ENCODE measurements around the gene ZNF254.
"Not testable (repeated sequence)": the region's sequence is repeated elsewhere in the genome, so short reads cannot be mapped to it uniquely, and the experiment has no call there.

The ZNF254 gene

GRCh38 chr19:24086974-24087595 lies at the start of gene ZNF254:
ZNF254 (plus strand) TSS chr19:24087187; CDS start chr19:24087308, 121 bp downstream.
- peak; percentile 95 for DNase-seq

- DNase-seq: no peak
Measured at GRCh38 chr19:24040621-24041020, 46.4 kb upstream of the ZNF254 start.

DNA sequence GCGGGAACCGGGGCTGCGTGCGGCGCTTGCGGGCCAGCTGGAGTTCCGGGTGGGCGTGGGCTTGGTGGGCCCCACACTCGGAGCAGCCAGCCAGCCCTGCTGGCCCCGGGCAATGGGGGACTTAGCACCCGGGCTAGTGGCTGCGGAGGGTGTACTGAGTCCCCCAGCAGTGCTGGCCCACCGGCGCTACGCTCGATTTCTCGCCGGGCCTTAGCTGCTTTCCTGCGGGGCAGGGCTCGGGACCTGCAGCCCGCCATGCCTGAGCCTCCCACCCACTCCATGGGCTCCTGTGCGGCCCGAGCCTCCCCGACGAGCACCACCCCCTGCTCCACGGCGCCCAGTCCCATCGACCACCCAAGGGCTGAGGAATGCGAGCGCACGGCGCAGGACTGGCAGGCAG lies 45.7 kb upstream of the ZNF254 start:
- not testable (repeated sequence) for DNase-seq

- no peak for DNase-seq
Measured at GRCh38 chr19:24046550-24046949, 40.4 kb upstream of the ZNF254 start.

DNA sequence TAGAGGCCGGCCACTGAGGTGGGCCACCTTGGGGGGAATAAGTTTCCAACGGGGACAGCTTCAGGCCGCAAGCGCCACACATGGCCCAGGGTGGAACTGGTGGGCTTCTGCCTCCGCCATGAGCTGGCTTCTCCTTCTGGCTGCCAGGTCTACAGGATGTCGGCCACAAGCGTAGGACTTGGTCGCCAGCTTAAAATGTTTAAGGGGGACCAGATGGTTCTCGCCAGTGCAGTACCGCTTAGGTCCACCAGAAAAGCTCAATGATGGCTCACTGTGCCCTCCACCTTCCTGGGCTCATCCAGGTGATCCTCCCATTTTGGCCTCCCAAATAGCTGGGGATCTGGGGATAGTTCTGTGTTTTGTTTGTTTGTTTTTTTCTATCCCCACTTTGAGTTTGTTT lies 38.7 kb upstream of the ZNF254 start:
- no peak for DNase-seq

GRCh38 chr19:24049537-24049936 lies 37.5 kb upstream of the ZNF254 start:
- no peak for DNase-seq

- no peak for DNase-seq
Measured at GRCh38 chr19:24051516-24051915, 35.5 kb upstream of the ZNF254 start.

GRCh38 chr19:24052811-24053210 lies 34.2 kb upstream of the ZNF254 start:
- no peak for DNase-seq

- no peak for DNase-seq
Measured at GRCh38 chr19:24053601-24054000, 33.4 kb upstream of the ZNF254 start.

DNA sequence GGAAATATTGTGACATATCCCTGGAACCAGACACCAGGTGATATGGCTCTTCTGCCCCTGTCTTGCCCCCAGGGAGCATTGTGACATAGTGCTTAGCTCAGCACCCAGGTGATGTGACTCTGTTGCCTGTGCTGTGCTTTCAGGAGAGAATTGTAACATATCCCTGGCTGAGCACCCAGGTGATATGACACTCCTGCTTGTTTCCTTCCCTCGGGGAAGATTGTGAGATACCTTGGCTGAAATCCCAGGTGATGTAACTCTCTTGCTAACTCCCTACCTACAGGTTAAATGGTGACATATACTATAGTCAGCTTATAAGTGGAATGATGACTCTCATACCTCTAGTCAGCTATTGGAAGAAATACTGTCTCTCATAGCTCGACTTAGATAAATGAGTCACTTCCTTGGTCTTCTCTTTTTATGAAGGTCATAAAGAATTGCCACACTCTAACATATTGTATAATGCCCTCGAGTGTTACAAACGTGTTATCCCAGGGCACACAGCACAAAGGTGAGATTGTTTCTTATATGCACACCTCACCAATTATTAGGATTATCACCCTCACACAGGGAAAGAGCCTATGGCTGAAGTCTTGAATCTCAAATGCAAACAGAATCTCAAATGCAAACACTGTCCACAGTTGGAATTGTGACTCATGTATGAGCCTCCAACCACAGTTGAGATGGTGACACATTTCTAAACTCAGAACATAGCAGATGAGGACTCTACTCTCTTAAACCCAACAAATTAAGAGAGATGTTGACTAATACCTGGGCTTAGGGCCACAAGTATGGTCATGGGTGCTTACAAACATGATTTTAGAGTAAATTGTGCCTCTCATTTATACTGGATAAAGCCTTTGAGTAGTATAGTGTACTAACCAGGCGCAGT lies 32.7 kb upstream of the ZNF254 start:
- no peak for DNase-seq

- DNase-seq: no peak
Measured at GRCh38 chr19:24055548-24055947, 31.4 kb upstream of the ZNF254 start.

- DNase-seq: no peak
Measured at GRCh38 chr19:24057144-24057543, 29.8 kb upstream of the ZNF254 start.

- no peak for DNase-seq
Measured at GRCh38 chr19:24059563-24060295, 27.3 kb upstream of the ZNF254 start.

DNA sequence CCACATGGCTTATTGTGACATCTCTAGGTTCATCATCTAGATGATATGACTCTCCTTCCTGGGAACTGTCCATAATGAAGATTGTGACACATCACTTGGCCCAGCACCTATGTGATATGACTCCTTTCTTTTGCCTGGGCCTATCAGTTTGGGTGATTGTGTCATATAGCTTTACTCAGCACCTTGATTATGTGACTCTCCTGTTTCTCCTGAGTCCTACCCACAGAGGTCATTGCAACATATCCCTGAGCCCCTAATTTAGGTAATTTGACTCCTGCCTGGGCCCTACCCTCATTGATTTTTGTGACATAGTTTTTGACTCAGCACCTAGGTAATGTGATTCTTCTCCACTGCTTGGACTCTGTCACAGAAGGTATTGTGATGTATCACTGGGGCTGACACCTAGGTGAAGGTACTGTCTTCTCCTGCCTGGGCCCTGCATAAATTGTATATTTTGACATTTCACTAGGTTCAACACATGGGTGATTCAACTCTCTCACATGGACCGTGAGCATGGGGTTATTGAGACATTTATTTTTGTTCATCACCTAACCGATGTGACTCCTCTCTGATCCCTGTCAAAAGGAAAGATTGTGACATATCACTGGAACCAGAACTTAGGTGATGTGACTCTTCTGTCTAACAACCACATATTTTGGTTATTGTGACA lies 26.2 kb upstream of the ZNF254 start:
- no peak for DNase-seq

DNA sequence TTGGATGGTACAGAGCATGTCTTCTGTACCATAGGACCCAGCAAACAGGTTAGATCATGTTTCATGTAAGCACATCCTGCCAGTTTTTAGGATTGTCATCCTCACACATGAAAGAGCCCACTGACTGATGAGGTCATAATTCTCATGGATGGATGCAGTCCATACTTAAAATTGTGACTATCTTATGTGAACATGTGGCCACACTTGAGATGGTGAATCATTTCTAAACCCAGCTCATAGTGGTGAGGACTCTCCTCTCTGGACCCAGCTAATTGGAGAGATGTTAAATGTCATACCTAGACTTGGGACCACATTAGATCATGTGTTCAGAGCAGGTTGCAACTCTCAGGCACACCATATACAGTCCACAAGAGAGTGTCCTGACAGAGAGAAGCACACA lies 24.8 kb upstream of the ZNF254 start:
- DNase-seq: no peak

- no peak for DNase-seq
Measured at GRCh38 chr19:24063295-24063694, 23.7 kb upstream of the ZNF254 start.

DNA sequence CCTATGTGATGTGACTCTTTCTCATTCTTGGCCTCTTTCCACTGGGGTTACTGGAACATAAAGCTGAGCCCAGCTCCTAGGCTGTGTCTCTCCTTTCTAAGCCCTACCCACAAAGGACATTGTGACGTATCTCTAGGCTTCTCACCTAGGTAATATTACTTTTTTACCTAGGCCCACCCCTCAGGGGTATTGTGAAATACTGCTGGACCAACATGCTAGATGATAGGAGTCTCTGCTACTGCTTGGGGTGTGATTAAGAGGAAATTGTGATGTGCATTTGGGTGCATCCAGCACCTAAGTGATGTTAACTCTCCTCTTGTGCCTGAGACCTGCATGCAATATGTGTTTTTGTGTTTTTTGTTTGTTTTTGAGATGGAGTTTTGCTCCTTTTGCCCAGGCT lies 22.8 kb upstream of the ZNF254 start:
- DNase-seq: no peak

- DNase-seq: no peak
Measured at GRCh38 chr19:24065243-24065642, 21.7 kb upstream of the ZNF254 start.

DNA sequence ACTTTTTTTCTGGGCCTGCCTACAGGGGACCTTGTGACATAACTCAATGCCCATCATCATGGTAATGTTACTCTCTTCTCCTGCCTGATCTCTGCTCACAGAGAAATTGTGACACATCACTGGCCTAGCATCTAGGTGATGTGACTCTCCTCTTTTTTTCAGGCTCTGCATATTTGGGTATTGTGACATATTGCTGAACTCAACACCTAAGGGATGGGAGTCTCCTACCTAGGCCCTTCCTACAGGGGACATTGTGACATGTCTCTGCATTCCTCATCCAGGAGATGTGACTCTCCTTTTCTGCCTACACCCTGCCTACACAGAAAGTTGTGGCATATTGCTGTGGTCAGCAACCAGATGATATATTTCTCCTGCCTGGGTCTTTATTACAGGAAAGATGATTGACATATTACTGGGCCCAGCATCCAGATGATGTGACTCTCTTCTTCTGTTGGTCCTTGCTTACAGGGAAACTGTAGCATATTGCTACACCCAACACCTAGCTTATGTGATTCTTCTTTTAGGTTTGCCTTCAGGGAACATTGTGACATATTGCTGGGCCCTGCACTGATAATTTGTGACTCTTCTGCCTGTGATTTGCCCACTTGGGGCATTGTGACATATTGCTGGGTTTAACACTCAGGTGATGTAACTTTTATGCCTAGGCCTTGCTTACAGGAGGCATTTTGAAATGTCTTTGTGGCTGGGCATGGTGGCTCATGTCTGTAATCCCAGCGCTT lies 21.0 kb upstream of the ZNF254 start:
- no peak for DNase-seq

DNA sequence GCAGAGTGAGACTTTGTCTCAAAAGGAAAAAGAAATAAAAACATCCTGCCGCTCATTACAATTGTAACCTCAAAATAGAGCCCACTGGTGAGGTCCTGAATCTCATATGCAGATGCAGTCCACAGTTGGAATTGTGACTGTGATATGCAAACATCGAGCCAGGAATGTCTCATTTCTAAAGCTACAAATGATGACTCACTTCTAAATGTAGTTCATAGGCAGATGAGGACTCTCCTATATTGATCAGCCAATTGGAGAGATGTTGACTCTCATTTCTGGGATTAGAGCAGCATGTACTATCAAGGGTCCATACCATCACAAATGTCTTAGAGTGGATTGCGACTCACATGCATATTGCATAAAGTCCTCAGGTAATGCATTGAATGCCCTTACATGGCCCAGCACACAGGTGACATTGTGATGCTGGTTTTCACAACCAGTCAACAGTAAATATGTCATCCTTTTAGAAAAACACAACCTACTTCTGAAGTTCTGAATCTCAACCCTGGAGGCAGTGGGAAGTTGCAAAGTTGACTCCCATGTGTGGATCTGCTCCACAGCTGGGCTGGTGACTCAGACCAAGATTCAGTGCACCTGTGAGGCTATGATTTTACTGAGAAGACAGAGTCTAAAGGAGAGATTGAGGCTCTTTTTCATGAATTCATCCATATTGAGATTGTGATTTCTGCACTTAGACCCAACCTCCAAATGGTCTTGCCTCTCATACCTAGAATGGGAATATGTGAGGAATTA lies 16.9 kb upstream of the ZNF254 start:
- no peak for DNase-seq

GRCh38 chr19:24071078-24071477 lies 15.9 kb upstream of the ZNF254 start:
- no peak for DNase-seq

DNA sequence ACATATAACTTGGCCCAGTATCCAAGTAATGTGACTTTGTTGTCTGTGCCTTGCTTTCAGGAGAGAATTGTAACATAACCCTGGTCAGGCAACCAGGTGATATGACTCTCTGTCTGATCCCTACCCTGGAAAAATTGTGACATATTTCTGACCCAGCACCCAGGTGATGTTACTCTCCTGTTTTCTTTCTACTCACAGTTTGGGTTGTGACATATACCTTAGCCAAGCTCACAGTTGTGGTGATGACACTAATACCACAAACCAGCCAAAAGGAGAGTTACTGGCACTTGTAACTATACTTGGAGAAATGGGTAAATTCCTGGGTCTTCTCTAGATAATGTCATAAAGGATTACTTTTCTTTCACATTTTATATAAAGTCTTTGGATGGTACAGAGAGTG lies 14.3 kb upstream of the ZNF254 start:
- no peak for DNase-seq

All from NCI-H1694 treated with DMSO at 0.1 percent for 48 hours (cell line).